GM12878 (cell line): Measurements from ENCODE around the gene MIXL1.

Source experiments
- BHLHE40 ChIP-seq, 2 experiments: fragments of 450-650 bp in 1 of 2; IDR thresholded peaks; 2 replicates each; pipeline ENCODE4 v1.6.1; 2011 to 2017; ENCODE audit warnings: low read depth in 2 of 2, borderline replicate concordance in 1 of 2, improper control_type of control experiment in 1 of 2, low read length in 1 of 2, mild to moderate bottlenecking in 1 of 2
- CHD2 ChIP-seq: IDR thresholded peaks from 2 replicates; pipeline ENCODE4 v1.6.1; 2011; ENCODE audit warnings: low read depth, low read length, improper control_type of control experiment, borderline replicate concordance
- CREB1 ChIP-seq: IDR thresholded peaks from 2 replicates; pipeline ENCODE4 v1.6.1; 2012; ENCODE audit warnings: low read depth, mild to moderate bottlenecking, inconsistent platforms
- JUND ChIP-seq: IDR thresholded peaks from 2 replicates; pipeline ENCODE4 v1.6.1; 2012; ENCODE audit warnings: low read depth, mild to moderate bottlenecking, low read length, improper control_type of control experiment, moderate library complexity
- NR2C2 ChIP-seq: IDR thresholded peaks from 2 replicates; pipeline ENCODE4 v1.6.1; 2011; ENCODE audit warnings: borderline replicate concordance, low read depth; ENCODE audit not compliant: control insufficient read depth, insufficient read length
- RAD21 ChIP-seq: IDR thresholded peaks from 2 replicates; pipeline ENCODE4 v1.6.1; 2011; ENCODE audit warnings: mild to moderate bottlenecking, low read depth, low read length, moderate library complexity; ENCODE audit not compliant: insufficient read depth
- SIN3A ChIP-seq: IDR thresholded peaks from 2 replicates; pipeline ENCODE4 v1.6.1; 2012; ENCODE audit warnings: low read depth, low read length, improper control_type of control experiment
- SP1 ChIP-seq: IDR thresholded peaks from one replicate; pipeline ENCODE4 v1.6.1; 2011; ENCODE audit warnings: low read depth, low read length
- TCF7 ChIP-seq: IDR thresholded peaks from 2 replicates; pipeline ENCODE4 v1.6.1; 2014; ENCODE audit warnings: antibody characterized with exemption, borderline replicate concordance
- TF ChIP-seq, protein P1 (sequence below), 3 experiments: IDR thresholded peaks in 2 of 3; conservative IDR thresholded peaks in 1 of 3; 2 replicates each; pipeline ENCODE4 v1.5.1; 2011; ENCODE audit warnings: low read depth in 3 of 3, low read length in 3 of 3, mild to moderate bottlenecking in 3 of 3, control low read depth in 2 of 3, moderate library complexity in 2 of 3, inconsistent platforms in 1 of 3, mixed read lengths in 1 of 3; ENCODE audit not compliant: control insufficient read depth in 2 of 3, insufficient read depth in 1 of 3; ENCODE audit errors: extremely low read depth in 1 of 3
- TF ChIP-seq, protein P2 (sequence below): IDR thresholded peaks from 2 replicates; pipeline ENCODE4 v1.6.1; 2012; ENCODE audit warnings: low read depth, low read length, improper control_type of control experiment
- TF ChIP-seq, protein P3 (sequence below): fragments of 450-650 bp; formaldehyde crosslinking; IDR thresholded peaks from 2 replicates; pipeline ENCODE4 v1.4.0; 2020; ENCODE audit warnings: mild to moderate bottlenecking, moderate library complexity

DNA sequence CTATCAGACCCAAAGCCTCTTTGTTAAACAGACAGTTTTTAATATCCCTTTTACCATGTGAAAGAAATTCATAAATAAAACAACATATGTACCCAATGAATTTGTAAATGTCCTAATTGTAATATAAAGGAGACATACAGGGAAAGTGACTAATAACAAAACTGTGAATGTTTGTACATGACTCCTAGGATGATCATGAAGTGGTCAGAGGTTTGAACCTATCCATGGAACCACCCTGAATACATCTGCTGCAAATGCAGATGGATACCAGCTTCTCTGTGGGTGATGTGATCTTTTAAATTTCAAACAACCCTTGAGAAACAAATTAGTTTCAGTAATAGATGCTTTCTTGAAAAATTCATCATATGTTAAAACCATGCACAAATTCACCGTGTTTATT, 20.2 kb upstream of the MIXL1 start:
- no peak for TF ChIP-seq RAD21
- TF ChIP-seq JUND, result no peak
- TF ChIP-seq CHD2, result no peak
- TF ChIP-seq SIN3A, result no peak
- TF ChIP-seq, protein P1, sequence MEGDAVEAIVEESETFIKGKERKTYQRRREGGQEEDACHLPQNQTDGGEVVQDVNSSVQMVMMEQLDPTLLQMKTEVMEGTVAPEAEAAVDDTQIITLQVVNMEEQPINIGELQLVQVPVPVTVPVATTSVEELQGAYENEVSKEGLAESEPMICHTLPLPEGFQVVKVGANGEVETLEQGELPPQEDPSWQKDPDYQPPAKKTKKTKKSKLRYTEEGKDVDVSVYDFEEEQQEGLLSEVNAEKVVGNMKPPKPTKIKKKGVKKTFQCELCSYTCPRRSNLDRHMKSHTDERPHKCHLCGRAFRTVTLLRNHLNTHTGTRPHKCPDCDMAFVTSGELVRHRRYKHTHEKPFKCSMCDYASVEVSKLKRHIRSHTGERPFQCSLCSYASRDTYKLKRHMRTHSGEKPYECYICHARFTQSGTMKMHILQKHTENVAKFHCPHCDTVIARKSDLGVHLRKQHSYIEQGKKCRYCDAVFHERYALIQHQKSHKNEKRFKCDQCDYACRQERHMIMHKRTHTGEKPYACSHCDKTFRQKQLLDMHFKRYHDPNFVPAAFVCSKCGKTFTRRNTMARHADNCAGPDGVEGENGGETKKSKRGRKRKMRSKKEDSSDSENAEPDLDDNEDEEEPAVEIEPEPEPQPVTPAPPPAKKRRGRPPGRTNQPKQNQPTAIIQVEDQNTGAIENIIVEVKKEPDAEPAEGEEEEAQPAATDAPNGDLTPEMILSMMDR (IDR thresholded peaks at IDR 0.05 in 2 of 3, conservative IDR thresholded peaks at IDR 0.05 in 1 of 3; ENCODE audit: control insufficient read depth in 2 of 3, extremely low read depth in 1 of 3, insufficient read depth in 1 of 3, low read depth in 3 of 3, low read length in 3 of 3), result no peak
- TF ChIP-seq, protein P2, sequence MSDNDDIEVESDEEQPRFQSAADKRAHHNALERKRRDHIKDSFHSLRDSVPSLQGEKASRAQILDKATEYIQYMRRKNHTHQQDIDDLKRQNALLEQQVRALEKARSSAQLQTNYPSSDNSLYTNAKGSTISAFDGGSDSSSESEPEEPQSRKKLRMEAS, result no peak
- no peak for TF ChIP-seq SP1
- TF ChIP-seq CREB1, result no peak
- TF ChIP-seq NR2C2, result no peak
- TF ChIP-seq, protein P3, sequence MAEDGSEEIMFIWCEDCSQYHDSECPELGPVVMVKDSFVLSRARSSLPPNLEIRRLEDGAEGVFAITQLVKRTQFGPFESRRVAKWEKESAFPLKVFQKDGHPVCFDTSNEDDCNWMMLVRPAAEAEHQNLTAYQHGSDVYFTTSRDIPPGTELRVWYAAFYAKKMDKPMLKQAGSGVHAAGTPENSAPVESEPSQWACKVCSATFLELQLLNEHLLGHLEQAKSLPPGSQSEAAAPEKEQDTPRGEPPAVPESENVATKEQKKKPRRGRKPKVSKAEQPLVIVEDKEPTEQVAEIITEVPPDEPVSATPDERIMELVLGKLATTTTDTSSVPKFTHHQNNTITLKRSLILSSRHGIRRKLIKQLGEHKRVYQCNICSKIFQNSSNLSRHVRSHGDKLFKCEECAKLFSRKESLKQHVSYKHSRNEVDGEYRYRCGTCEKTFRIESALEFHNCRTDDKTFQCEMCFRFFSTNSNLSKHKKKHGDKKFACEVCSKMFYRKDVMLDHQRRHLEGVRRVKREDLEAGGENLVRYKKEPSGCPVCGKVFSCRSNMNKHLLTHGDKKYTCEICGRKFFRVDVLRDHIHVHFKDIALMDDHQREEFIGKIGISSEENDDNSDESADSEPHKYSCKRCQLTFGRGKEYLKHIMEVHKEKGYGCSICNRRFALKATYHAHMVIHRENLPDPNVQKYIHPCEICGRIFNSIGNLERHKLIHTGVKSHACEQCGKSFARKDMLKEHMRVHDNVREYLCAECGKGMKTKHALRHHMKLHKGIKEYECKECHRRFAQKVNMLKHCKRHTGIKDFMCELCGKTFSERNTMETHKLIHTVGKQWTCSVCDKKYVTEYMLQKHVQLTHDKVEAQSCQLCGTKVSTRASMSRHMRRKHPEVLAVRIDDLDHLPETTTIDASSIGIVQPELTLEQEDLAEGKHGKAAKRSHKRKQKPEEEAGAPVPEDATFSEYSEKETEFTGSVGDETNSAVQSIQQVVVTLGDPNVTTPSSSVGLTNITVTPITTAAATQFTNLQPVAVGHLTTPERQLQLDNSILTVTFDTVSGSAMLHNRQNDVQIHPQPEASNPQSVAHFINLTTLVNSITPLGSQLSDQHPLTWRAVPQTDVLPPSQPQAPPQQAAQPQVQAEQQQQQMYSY, result no peak
- no peak for TF ChIP-seq BHLHE40 (IDR thresholded peaks at IDR 0.05; ENCODE audit: borderline replicate concordance in 1 of 2, low read depth in 2 of 2, low read length in 1 of 2)
- no peak for TF ChIP-seq TCF7
